ENCODE data around the gene TPT1. TPM values are rescaled to one million over a fixed set of nuclear protein-coding genes. Genes with fewer than 3 reads are reported as not detected.
A peak's percentile ranks its signal among the peaks of the same experiment; 100 is the strongest.

The TPT1 gene
- total and polyA plus RNA-seq, 2 of the 13 experiments (the other 11 are each of a cell fraction or from before 2014, with no cell fraction given): 2,953 to 3,594 TPM

DNA sequence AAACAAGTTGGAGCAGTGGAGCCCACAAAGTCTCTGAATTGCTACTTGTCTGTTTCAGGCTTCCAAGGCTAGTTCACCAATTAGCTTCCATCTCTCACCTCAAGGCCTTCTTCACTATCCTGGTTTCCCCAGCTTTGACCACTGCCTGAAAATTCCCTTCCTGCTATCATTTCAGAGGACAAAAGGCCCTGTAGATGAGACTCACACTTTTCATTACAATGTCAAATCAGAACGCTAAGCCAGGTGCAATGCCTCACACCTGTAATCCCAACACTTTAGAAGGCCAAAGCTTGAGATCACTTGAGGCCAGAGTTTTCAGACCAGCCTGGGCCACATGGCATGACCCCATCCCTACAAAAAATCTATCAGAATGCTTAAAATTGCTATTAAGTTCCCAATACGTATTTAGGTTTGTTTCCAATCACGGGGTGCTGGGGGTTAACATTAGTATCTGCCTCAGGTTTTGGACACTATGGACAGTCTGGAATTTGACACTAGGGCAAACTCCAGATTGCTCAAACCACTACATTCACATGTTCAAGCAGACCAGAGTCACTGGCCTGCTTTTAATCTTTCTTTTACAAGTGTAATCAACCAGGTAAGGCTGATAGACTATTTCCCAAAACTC, 5.5 kb downstream of the TPT1 start (continued):
- TF ChIP-seq, protein P1, sequence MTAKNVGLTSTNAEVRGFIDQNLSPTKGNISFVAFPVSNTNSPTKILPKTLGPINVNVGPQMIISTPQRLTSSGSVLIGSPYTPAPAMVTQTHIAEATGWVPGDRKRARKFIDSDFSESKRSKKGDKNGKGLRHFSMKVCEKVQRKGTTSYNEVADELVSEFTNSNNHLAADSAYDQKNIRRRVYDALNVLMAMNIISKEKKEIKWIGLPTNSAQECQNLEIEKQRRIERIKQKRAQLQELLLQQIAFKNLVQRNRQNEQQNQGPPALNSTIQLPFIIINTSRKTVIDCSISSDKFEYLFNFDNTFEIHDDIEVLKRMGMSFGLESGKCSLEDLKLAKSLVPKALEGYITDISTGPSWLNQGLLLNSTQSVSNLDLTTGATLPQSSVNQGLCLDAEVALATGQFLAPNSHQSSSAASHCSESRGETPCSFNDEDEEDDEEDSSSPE (CRISPR knock-in tag; IDR thresholded peaks at IDR 0.05): 0 out of 2 replicates have a peak, but pooled peaks have one; percentile 4
- TF ChIP-seq, protein P2, sequence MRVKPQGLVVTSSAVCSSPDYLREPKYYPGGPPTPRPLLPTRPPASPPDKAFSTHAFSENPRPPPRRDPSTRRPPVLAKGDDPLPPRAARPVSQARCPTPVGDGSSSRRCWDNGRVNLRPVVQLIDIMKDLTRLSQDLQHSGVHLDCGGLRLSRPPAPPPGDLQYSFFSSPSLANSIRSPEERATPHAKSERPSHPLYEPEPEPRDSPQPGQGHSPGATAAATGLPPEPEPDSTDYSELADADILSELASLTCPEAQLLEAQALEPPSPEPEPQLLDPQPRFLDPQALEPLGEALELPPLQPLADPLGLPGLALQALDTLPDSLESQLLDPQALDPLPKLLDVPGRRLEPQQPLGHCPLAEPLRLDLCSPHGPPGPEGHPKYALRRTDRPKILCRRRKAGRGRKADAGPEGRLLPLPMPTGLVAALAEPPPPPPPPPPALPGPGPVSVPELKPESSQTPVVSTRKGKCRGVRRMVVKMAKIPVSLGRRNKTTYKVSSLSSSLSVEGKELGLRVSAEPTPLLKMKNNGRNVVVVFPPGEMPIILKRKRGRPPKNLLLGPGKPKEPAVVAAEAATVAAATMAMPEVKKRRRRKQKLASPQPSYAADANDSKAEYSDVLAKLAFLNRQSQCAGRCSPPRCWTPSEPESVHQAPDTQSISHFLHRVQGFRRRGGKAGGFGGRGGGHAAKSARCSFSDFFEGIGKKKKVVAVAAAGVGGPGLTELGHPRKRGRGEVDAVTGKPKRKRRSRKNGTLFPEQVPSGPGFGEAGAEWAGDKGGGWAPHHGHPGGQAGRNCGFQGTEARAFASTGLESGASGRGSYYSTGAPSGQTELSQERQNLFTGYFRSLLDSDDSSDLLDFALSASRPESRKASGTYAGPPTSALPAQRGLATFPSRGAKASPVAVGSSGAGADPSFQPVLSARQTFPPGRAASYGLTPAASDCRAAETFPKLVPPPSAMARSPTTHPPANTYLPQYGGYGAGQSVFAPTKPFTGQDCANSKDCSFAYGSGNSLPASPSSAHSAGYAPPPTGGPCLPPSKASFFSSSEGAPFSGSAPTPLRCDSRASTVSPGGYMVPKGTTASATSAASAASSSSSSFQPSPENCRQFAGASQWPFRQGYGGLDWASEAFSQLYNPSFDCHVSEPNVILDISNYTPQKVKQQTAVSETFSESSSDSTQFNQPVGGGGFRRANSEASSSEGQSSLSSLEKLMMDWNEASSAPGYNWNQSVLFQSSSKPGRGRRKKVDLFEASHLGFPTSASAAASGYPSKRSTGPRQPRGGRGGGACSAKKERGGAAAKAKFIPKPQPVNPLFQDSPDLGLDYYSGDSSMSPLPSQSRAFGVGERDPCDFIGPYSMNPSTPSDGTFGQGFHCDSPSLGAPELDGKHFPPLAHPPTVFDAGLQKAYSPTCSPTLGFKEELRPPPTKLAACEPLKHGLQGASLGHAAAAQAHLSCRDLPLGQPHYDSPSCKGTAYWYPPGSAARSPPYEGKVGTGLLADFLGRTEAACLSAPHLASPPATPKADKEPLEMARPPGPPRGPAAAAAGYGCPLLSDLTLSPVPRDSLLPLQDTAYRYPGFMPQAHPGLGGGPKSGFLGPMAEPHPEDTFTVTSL (CRISPR knock-in tag; IDR thresholded peaks at IDR 0.05; ENCODE audit: borderline replicate concordance): peak; percentile 67; the same call in 1 of the 2 replicates
- TF ChIP-seq ZNF878 (CRISPR knock-in tag; IDR thresholded peaks at IDR 0.05) (no peak; the same call in 1 of the 2 replicates), ERF (CRISPR knock-in tag; IDR thresholded peaks at IDR 0.05) (no peak), CBFB (CRISPR knock-in tag; IDR thresholded peaks at IDR 0.05) (no peak), POLR2AphosphoS2 (IDR thresholded peaks at IDR 0.05; ENCODE audit: low read depth, low read length) (0 out of 2 replicates have a peak, but pooled peaks have one; percentile 48), ZBTB38 (CRISPR knock-in tag; IDR thresholded peaks at IDR 0.05) (0 out of 2 replicates have a peak, but pooled peaks have one; percentile 11), EP300 (IDR thresholded peaks at IDR 0.05; ENCODE audit: low read depth in 2 of 2, low read length in 2 of 2) (0 out of 4 replicates have a peak, but pooled peaks of 1 of the 2 experiments have one; percentile 10), EP300 (CRISPR knock-in tag; IDR thresholded peaks at IDR 0.05; ENCODE audit: borderline replicate concordance) (no peak), ZBTB43 (CRISPR knock-in tag; conservative IDR thresholded peaks at IDR 0.05) (0 out of 2 replicates have a peak, but pooled peaks have one; percentile 46), YEATS4 (CRISPR knock-in tag; IDR thresholded peaks at IDR 0.05; ENCODE audit: borderline replicate concordance) (peak; percentile 36; the same call in 1 of the 2 replicates), TEAD3 (CRISPR knock-in tag; optimal IDR thresholded peaks at IDR 0.05; ENCODE audit: borderline replicate concordance) (peak; percentile 59), TMF1 (CRISPR knock-in tag; IDR thresholded peaks at IDR 0.05; ENCODE audit: low read depth) (0 out of 2 replicates have a peak, but pooled peaks have one; percentile 21), ZC3H13 (CRISPR knock-in tag; IDR thresholded peaks at IDR 0.05) (peak; percentile 56; the same call in 1 of the 2 replicates)
- TF ChIP-seq, protein P3, sequence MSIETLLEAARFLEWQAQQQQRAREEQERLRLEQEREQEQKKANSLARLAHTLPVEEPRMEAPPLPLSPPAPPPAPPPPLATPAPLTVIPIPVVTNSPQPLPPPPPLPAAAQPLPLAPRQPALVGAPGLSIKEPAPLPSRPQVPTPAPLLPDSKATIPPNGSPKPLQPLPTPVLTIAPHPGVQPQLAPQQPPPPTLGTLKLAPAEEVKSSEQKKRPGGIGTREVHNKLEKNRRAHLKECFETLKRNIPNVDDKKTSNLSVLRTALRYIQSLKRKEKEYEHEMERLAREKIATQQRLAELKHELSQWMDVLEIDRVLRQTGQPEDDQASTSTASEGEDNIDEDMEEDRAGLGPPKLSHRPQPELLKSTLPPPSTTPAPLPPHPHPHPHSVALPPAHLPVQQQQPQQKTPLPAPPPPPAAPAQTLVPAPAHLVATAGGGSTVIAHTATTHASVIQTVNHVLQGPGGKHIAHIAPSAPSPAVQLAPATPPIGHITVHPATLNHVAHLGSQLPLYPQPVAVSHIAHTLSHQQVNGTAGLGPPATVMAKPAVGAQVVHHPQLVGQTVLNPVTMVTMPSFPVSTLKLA (IDR thresholded peaks at IDR 0.05): no peak
- TF ChIP-seq, protein P4, sequence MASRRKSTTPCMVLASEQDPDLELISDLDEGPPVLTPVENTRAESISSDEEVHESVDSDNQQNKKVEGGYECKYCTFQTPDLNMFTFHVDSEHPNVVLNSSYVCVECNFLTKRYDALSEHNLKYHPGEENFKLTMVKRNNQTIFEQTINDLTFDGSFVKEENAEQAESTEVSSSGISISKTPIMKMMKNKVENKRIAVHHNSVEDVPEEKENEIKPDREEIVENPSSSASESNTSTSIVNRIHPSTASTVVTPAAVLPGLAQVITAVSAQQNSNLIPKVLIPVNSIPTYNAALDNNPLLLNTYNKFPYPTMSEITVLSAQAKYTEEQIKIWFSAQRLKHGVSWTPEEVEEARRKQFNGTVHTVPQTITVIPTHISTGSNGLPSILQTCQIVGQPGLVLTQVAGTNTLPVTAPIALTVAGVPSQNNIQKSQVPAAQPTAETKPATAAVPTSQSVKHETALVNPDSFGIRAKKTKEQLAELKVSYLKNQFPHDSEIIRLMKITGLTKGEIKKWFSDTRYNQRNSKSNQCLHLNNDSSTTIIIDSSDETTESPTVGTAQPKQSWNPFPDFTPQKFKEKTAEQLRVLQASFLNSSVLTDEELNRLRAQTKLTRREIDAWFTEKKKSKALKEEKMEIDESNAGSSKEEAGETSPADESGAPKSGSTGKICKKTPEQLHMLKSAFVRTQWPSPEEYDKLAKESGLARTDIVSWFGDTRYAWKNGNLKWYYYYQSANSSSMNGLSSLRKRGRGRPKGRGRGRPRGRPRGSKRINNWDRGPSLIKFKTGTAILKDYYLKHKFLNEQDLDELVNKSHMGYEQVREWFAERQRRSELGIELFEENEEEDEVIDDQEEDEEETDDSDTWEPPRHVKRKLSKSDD (CRISPR knock-in tag; IDR thresholded peaks at IDR 0.05; ENCODE audit: low read depth): no peak

Data from HepG2 (cell line).